ENCODE measurements around the gene IFI44.

IFI44 gene

GRCh38 chr1:78649628-78650027 lies at the start of gene IFI44:
Gene IFI44 (plus strand): TSS chr1:78649831. CDS start chr1:78650196, 365 bp downstream.
- DNase-seq (ENCODE audit: low read depth), result peak; percentile 29

GRCh38 chr1:78601068-78601467 lies 48.6 kb upstream of the IFI44 start:
- DNase-seq (ENCODE audit: low read depth), result no peak

GRCh38 chr1:78603206-78603605 lies 46.4 kb upstream of the IFI44 start:
- DNase-seq (ENCODE audit: low read depth), result no peak

- no peak for DNase-seq (ENCODE audit: low read depth)
These were observed 45.0 kb upstream of the IFI44 start for GRCh38 chr1:78604643-78605042.

GRCh38 chr1:78606274-78606673 lies 43.4 kb upstream of the IFI44 start:
- DNase-seq (ENCODE audit: low read depth), result no peak

- no peak for DNase-seq (ENCODE audit: low read depth)
These were observed 42.2 kb upstream of the IFI44 start for GRCh38 chr1:78607334-78607927.

- no peak for DNase-seq (ENCODE audit: low read depth)
These were observed 41.7 kb upstream of the IFI44 start for GRCh38 chr1:78607944-78608343.

GRCh38 chr1:78617615-78618026 lies 32.0 kb upstream of the IFI44 start:
- DNase-seq (ENCODE audit: low read depth), result peak; percentile 6

GRCh38 chr1:78619032-78619431 lies 30.6 kb upstream of the IFI44 start:
- DNase-seq (ENCODE audit: low read depth), result no peak

- DNase-seq (ENCODE audit: low read depth), result no peak
These were observed 30.2 kb upstream of the IFI44 start for GRCh38 chr1:78619446-78619802.

- peak; percentile 32 for DNase-seq (ENCODE audit: low read depth)
These were observed 29.6 kb upstream of the IFI44 start, which contains the start of gene IFI44L for GRCh38 chr1:78619803-78620579. Gene IFI44L (plus strand): TSS chr1:78620448. CDS start chr1:78627916, 7,468 bp downstream.

GRCh38 chr1:78620666-78621065 lies 29.0 kb upstream of the IFI44 start:
- DNase-seq (ENCODE audit: low read depth), result no peak

GRCh38 chr1:78622548-78622947 lies 27.1 kb upstream of the IFI44 start:
- no peak for DNase-seq (ENCODE audit: low read depth)

- DNase-seq (ENCODE audit: low read depth), result no peak
These were observed 25.6 kb upstream of the IFI44 start for GRCh38 chr1:78624035-78624434.

GRCh38 chr1:78627321-78627720 lies 22.3 kb upstream of the IFI44 start:
- DNase-seq (ENCODE audit: low read depth), result no peak

GRCh38 chr1:78630600-78630999 lies 19.0 kb upstream of the IFI44 start:
- no peak for DNase-seq (ENCODE audit: low read depth)

GRCh38 chr1:78633209-78633608 lies 16.4 kb upstream of the IFI44 start:
- DNase-seq (ENCODE audit: low read depth), result no peak

- no peak for DNase-seq (ENCODE audit: low read depth)
These were observed 9.2 kb upstream of the IFI44 start for GRCh38 chr1:78640462-78640861.

- DNase-seq (ENCODE audit: low read depth), result no peak
These were observed 8.1 kb upstream of the IFI44 start for GRCh38 chr1:78641558-78641957.

- DNase-seq (ENCODE audit: low read depth), result no peak
These were observed 3.9 kb upstream of the IFI44 start for GRCh38 chr1:78645723-78646122.

- no peak for DNase-seq (ENCODE audit: low read depth)
These were observed 2.4 kb upstream of the IFI44 start for GRCh38 chr1:78647238-78647637.

- DNase-seq (ENCODE audit: low read depth), result no peak
These were observed 556 bp downstream of the IFI44 start for GRCh38 chr1:78650114-78650660.

GRCh38 chr1:78651241-78651640 lies 1.6 kb downstream of the IFI44 start:
- DNase-seq (ENCODE audit: low read depth), result no peak
